CD8-positive, alpha-beta memory T cell (primary cell): Measurements from ENCODE around the gene CSK. TPM values are rescaled to one million over a fixed set of nuclear protein-coding genes. Genes with fewer than 3 reads are reported as not detected.

Experiments
- CTCF ChIA-PET: fragments of 350-600 bp; sonication (Branson Sonifier 250); formaldehyde crosslinking; loops from one replicate; lab custom pipeline; 2021; ENCODE audit warnings: antibody characterized with exemption; lab: Charles Lee
- POLR2A ChIA-PET: fragments of 350-600 bp; sonication (Branson Sonifier 250); formaldehyde crosslinking; loops from one replicate; lab custom pipeline; 2021; ENCODE audit warnings: antibody characterized with exemption; lab: Charles Lee
- DNase-seq, 5 donors: peaks; one replicate each; pipeline versions ENCODE4 v3.0.0 to v3.0.0-alpha.2; 2020 to 2022; ENCODE audit warnings: mixed read lengths in 1 of 5
- H3K27ac ChIP-seq: one replicate; pipeline ENCODE4 v1.7.0; 2013; ENCODE audit warnings: low read depth, mild to moderate bottlenecking, low read length, moderate library complexity
- H3K27me3 ChIP-seq: 2 replicates; pipeline ENCODE4 v1.7.0; 2013; ENCODE audit warnings: low read length, mild to moderate bottlenecking; ENCODE audit not compliant: insufficient read depth, poor library complexity, severe bottlenecking
- H3K36me3 ChIP-seq: 2 replicates; pipeline ENCODE4 v1.7.0; 2013; ENCODE audit warnings: mild to moderate bottlenecking, low read length, moderate library complexity; ENCODE audit not compliant: insufficient read depth
- H3K4me1 ChIP-seq: 2 replicates; pipeline ENCODE4 v1.7.0; 2013; ENCODE audit warnings: mild to moderate bottlenecking, low read length, moderate library complexity; ENCODE audit not compliant: insufficient read depth
- H3K4me3 ChIP-seq: 2 replicates; pipeline ENCODE4 v1.7.0; 2013; ENCODE audit warnings: mild to moderate bottlenecking, low read length
- H3K9me3 ChIP-seq: 2 replicates; pipeline ENCODE4 v1.7.0; 2013; ENCODE audit warnings: mild to moderate bottlenecking, low read length
- H3K27ac Mint-ChIP-seq, 8 donors: one replicate each; pipeline ENCODE4 v1.8.0; 2020 to 2021; ENCODE audit warnings: mixed read lengths in 8 of 8, mild to moderate bottlenecking in 6 of 8, inconsistent platforms in 3 of 8, moderate library complexity in 3 of 8
- H3K27me3 Mint-ChIP-seq, 2 donors: one replicate each; pipeline ENCODE4 v1.8.0; 2020 to 2021; ENCODE audit warnings: mixed read lengths in 2 of 2, mild to moderate bottlenecking in 1 of 2, moderate library complexity in 1 of 2
- H3K36me3 Mint-ChIP-seq, 3 donors: one replicate each; pipeline ENCODE4 v1.8.0; 2020 to 2021; ENCODE audit warnings: mixed read lengths in 3 of 3, inconsistent platforms in 1 of 3, mild to moderate bottlenecking in 1 of 3
- H3K4me1 Mint-ChIP-seq, 3 donors: one replicate each; pipeline ENCODE4 v1.8.0; 2020 to 2021; ENCODE audit warnings: mixed read lengths in 3 of 3, inconsistent platforms in 1 of 3, mild to moderate bottlenecking in 1 of 3
- H3K4me3 Mint-ChIP-seq, 7 donors: one replicate each; pipeline ENCODE4 v1.8.0; 2020 to 2021; ENCODE audit warnings: mixed read lengths in 7 of 7, mild to moderate bottlenecking in 6 of 7, moderate library complexity in 4 of 7, inconsistent platforms in 2 of 7
- H3K9me3 Mint-ChIP-seq, 5 donors: one replicate each; pipeline ENCODE4 v1.8.0; 2020 to 2022; ENCODE audit warnings: mixed read lengths in 5 of 5, mild to moderate bottlenecking in 3 of 5, moderate library complexity in 2 of 5, inconsistent platforms in 1 of 5
- polyA plus RNA-seq: library from polyadenylated mRNA; unstranded; fragments of 300-500 nt; fragmentation: Illumina TruSeq; gene quantifications from one replicate; pipeline ENCODE4 v1.2.3, GENCODE V29; 2021
- total RNA-seq, 2 experiments: library from RNA; stranded (reverse); gene quantifications; one replicate each; pipeline ENCODE4 v1.2.3, GENCODE V29; 2021

The CSK gene
- total and polyA plus RNA-seq, 3 experiments from 2014 or later = 154 to 294 (median 288) TPM

DNA sequence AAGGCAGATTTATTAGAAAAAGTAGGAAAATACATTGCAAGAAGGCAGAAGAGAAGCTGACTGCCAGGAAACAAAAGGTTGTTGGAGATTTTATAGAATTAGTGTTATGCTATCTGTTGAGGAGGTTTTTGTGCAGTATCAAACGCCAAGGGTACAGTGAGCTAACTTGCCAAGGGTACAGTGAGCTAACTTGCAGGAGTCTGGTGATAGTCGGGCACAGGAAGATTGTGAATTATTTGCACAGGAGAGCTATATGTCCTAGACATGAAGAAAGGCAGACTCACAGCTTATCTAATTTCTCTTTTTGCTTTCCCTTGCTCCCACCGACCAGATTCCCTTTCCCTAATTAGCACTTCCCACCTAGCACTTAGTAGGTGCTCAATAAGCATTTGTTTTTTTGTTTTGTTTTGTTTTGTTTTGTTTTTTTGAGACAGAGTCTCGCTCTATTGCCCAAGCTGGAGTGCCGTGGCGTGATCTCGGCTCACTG lies 2.7 kb upstream of the CSK start:
- DNase-seq = peak in 1 of 5 donors; percentile 17
- H3K27me3 Mint-ChIP-seq = peaks cover 0 to 3% of the 10 kb centered on the region in 2 donors
- CTCF ChIA-PET = interaction anchor here (1.1 to 18.5 kb wide), 7 partner anchors 9 to 171 kb away, joined by 4 to 1086 read pairs (median 19); no protein-coding TSS in a partner anchor
- Histone ChIP-seq H3K4me3 (no peak overlapping the region), H3K27me3 (no peaks in the 10 kb centered on the region), H3K4me1 (peaks cover 66% of the 10 kb centered on the region), H3K36me3 (no peaks in the 10 kb centered on the region), H3K27ac (no peak overlapping the region), H3K9me3 (no peaks in the 10 kb centered on the region)
- peaks cover 64 to 80% (median 69%) of the 10 kb centered on the region in 3 donors for H3K4me1 Mint-ChIP-seq
- H3K4me3 Mint-ChIP-seq = peak overlapping the region; percentile 64 to 97 (median 82)
- H3K9me3 Mint-ChIP-seq = no peaks in the 10 kb centered on the region
- peaks cover 0 to 20% (median 0%) of the 10 kb centered on the region in 3 donors for H3K36me3 Mint-ChIP-seq
- peak overlapping the region; percentile 86 to 99 (median 98) for H3K27ac Mint-ChIP-seq
- POLR2A ChIA-PET = interaction anchor here (2.3 to 6.4 kb wide), 2 partner anchors 9 to 13 kb away, joined by 12 to 89 read pairs; no protein-coding TSS in a partner anchor

DNA sequence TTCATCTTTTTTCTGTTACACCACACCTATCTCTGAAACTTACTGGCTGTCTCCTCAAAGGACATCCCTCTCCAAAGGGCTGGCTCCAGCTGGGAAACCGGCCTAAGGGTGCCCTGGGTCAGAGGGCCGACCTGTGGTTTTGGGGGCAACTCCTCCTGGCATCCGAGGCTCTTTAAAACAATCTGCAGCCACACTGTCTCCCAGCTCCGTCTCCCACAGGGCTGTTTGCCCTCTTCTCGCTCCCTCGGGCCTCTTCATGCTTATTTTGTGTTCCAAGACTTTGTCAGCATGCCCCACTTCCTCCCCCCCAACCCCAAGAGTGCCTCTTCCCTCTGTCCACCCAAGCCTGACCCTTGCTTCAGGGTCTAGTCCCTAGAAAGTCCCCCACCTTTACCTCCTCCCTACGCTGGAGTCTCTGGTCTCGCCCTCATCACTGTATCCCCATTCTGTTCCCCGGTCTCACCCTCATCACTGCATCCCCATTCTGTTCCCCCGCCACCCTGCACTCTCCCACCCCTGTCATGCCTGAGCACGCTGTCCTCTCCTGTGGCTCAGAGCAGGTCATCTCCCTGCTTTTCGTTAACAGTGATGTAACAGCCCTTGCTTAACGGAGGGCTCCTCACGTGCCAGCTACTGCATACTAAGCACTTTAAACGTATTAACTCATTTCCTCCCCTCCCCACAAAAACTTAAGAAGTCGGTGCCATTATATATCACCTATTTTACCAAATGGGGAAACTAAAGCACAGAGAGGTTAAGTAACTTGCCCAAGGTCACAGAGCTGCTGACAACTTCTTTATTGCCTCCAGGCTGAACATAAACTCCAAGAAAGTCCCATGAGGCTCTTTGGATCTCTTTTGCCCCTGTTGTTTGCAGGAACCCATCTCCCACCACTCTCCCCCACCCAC lies 1.1 kb upstream of the CSK start:
- peak overlapping the region; percentile 66 for H3K27ac ChIP-seq
- CTCF ChIA-PET = interaction anchor here (0.8 to 18.5 kb wide), 10 partner anchors 11 to 421 kb away, joined by 3 to 1086 read pairs (median 17); partner anchors contain the start of genes C15orf39 and FAM219B
- POLR2A ChIA-PET = interaction anchor here (0.5 to 6.4 kb wide), 11 partner anchors 7 to 192 kb away, joined by 3 to 89 read pairs (median 5); no protein-coding TSS in a partner anchor
- no peaks in the 10 kb centered on the region for H3K27me3 ChIP-seq
- Mint-ChIP-seq H3K4me3 (peak overlapping the region; percentile 80 to 98 (median 95)), H3K27me3 (peaks cover 0 to 5% of the 10 kb centered on the region in 2 donors), H3K4me1 (peaks cover 72 to 82% (median 74%) of the 10 kb centered on the region in 3 donors), H3K27ac (peak overlapping the region; percentile 86 to 100 (median 96)), H3K9me3 (no peaks in the 10 kb centered on the region), H3K36me3 (peaks cover 0 to 28% (median 2%) of the 10 kb centered on the region in 3 donors)
- no peaks in the 10 kb centered on the region for H3K9me3 ChIP-seq
- H3K4me3 ChIP-seq = peak overlapping the region; percentile 81
- peak in 4 of 5 donors; percentile 37 to 73 (median 48) for DNase-seq
- H3K4me1 ChIP-seq = peaks cover 66% of the 10 kb centered on the region
- H3K36me3 ChIP-seq = no peaks in the 10 kb centered on the region

DNA sequence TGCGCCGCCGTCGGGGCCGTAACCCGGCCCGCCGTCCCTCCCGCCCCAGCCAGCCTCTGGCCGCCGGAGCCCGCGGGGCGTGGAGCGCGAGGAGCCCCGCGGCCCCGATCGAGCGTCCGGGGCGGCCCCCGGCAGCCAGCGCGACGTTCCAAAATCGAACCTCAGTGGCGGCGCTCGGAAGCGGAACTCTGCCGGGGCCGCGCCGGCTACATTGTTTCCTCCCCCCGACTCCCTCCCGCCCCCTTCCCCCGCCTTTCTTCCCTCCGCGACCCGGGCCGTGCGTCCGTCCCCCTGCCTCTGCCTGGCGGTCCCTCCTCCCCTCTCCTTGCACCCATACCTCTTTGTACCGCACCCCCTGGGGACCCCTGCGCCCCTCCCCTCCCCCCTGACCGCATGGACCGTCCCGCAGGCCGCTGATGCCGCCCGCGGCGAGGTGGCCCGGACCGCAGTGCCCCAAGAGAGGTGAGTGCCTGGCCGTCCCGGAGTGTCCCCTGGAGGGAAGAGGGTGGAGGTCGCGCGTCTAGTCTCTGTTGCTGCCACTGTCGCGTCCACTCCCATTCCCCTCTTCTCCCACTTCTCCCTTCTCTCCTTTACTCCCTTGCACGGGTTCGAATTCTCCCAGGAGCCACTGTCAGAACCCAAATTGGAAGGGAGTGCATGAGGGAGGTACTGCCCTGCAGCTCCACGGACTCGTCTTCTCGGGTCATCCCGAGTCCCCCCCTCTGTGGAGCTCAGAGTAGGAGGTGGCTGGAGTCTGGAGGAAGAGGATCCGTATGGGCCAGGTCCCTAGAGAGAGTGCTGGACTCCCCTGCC lies 585 bp downstream of the CSK start:
- Mint-ChIP-seq H3K4me3 (peak overlapping the region; percentile 85 to 97 (median 91)), H3K9me3 (no peaks in the 10 kb centered on the region), H3K27me3 (peaks cover 0 to 8% of the 10 kb centered on the region in 2 donors), H3K36me3 (peaks cover 0 to 28% (median 4%) of the 10 kb centered on the region in 3 donors), H3K4me1 (peaks cover 69 to 81% (median 76%) of the 10 kb centered on the region in 3 donors), H3K27ac (peak overlapping the region; percentile 90 to 99 (median 95))
- Histone ChIP-seq H3K27ac (peak overlapping the region; percentile 74), H3K27me3 (no peaks in the 10 kb centered on the region), H3K36me3 (no peaks in the 10 kb centered on the region), H3K9me3 (no peaks in the 10 kb centered on the region), H3K4me1 (peaks cover 66% of the 10 kb centered on the region), H3K4me3 (peak overlapping the region; percentile 99)
- ChIA-PET CTCF (interaction anchor here (0.6 to 18.5 kb wide), 5 partner anchors 11 to 168 kb away, joined by 4 to 1086 read pairs (median 24); no protein-coding TSS in a partner anchor), POLR2A (interaction anchor here (0.6 to 6.4 kb wide), 6 partner anchors 10 to 111 kb away, joined by 5 to 89 read pairs (median 12); partner anchors contain the start of gene ULK3)
- DNase-seq = peak; percentile 59 to 82 (median 64)

DNA sequence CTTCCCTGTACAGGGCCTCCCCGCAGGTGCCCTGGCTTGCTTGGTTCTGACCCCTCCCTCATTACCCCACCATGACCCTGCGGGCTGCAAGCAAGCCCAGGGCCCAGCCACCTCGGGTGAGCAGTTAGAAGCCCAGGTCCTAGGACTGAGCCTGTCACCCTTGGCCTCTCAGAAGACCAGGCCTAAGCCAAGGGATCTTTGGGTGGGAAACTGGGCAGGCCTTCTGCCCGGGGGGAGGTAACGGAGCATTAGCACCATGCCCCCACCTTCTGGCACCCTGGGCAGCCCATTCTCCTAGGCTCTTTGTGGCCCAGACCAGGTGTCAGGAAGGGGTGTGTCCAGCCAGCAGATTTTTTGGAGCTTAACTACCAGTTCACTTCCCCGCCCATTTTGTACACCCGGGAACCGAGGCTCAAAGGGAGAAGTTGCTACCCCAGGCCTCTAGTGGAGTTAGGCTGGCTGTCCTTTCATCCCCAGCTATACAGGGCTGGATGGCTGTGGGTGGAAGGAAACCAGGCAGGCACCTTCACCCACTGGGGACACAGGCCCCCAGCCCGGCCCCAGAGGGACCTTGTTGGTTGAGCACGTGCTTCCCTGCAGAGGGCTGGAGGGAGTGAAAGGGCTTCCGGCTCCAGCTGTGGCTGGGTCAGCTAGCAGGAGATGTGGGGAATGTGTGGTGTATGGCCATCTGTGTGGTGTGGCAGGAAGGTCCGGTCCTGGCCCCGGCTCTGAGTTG lies 1.4 kb downstream of the CSK start:
- POLR2A ChIA-PET = interaction anchor here (0.7 to 6.4 kb wide), 5 partner anchors 9 to 168 kb away, joined by 3 to 89 read pairs (median 8); partner anchors contain the start of gene CLK3
- Mint-ChIP-seq H3K4me3 (peak overlapping the region; percentile 85 to 97 (median 91)), H3K36me3 (peaks cover 0 to 30% (median 4%) of the 10 kb centered on the region in 3 donors), H3K27me3 (peaks cover 0 to 8% of the 10 kb centered on the region in 2 donors), H3K27ac (peak overlapping the region; percentile 90 to 99 (median 95)), H3K4me1 (peaks cover 69 to 81% (median 76%) of the 10 kb centered on the region in 3 donors), H3K9me3 (no peaks in the 10 kb centered on the region)
- CTCF ChIA-PET = interaction anchor here (1.3 to 18.5 kb wide), 3 partner anchors 10 to 123 kb away, joined by 4 to 1086 read pairs (median 158); partner anchors contain the start of gene FAM219B
- DNase-seq = peak in 1 of 5 donors; percentile 28
- peak overlapping the region; percentile 74 for H3K27ac ChIP-seq
- no peaks in the 10 kb centered on the region for H3K36me3 ChIP-seq
- H3K4me3 ChIP-seq = peak overlapping the region; percentile 99
- H3K27me3 ChIP-seq = no peaks in the 10 kb centered on the region
- H3K9me3 ChIP-seq = no peaks in the 10 kb centered on the region
- H3K4me1 ChIP-seq = peaks cover 66% of the 10 kb centered on the region

DNA sequence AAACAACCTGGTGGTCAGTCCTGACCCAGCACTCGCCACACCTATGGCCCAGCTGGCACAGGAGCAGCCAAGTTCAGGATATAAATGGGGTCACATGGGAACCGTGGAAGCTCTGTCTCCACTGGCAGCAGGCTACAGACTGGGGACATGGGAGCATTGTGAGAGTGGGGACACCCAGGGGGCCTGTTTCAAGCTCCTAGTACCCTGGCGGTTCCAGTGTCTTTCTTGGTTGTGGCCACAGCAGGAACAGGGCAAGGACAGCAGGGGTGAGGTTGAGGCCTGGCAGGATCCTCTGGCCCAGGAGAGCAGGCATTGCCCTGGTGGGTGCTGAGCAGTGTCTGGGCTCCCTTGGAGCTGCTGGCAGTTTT lies 1.9 kb downstream of the CSK start:
- Histone ChIP-seq H3K9me3 (no peaks in the 10 kb centered on the region), H3K36me3 (no peaks in the 10 kb centered on the region), H3K4me1 (peaks cover 66% of the 10 kb centered on the region), H3K4me3 (peak overlapping the region; percentile 99), H3K27ac (peak overlapping the region; percentile 74), H3K27me3 (no peaks in the 10 kb centered on the region)
- Mint-ChIP-seq H3K9me3 (no peaks in the 10 kb centered on the region), H3K36me3 (peaks cover 0 to 32% (median 4%) of the 10 kb centered on the region in 3 donors), H3K4me3 (peak overlapping the region; percentile 85 to 97 (median 91)), H3K4me1 (peaks cover 69 to 81% (median 76%) of the 10 kb centered on the region in 3 donors), H3K27ac (peak overlapping the region; percentile 90 to 99 (median 95)), H3K27me3 (peaks cover 0 to 8% of the 10 kb centered on the region in 2 donors)
- ChIA-PET CTCF (interaction anchor here (1.3 to 18.5 kb wide), 5 partner anchors 9 to 123 kb away, joined by 4 to 1086 read pairs (median 5); partner anchors contain the start of gene FAM219B), POLR2A (interaction anchor here (0.6 to 6.4 kb wide), 7 partner anchors 8 to 246 kb away, joined by 3 to 89 read pairs (median 6); partner anchors contain the start of gene CLK3)
- no peak for DNase-seq

DNA sequence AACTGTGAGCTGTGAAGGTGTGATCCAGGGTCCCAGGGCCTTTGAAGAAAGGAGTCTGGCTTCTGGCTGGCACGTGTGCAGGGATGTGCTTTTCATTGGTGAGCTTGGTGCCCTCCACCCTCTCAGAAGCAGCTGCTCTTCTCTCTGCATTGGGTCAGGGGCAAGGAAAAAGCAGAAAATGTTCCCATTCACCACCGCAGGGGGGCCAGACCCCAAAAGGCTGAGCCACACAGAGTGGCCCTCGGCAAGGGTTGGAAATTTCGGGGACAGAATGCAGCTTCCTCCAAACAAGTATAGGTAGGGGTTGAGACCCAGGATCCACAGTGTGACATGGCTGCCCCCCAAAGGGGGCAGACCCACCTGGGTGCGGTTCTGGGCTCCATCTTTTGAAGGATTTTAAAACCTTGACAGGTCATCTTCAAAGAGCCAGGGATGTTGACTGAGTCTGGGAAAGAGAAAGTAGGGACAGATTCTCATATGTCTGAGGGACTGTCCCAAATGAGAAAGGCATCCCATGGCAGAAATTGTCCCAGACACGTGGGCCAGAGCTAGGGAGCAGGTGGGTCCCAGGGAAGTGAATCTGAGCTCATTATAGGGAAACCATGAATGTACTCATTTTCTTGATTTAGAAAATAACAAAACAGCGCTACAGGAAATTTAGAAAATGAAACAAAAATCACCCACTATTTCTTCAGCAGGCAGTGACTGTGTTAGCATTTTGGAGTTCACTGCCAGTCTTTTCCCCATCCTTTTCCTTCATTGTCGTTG lies 2.7 kb downstream of the CSK start:
- Mint-ChIP-seq H3K4me3 (peak overlapping the region; percentile 85 to 97 (median 91)), H3K27ac (peak overlapping the region; percentile 92 to 99 (median 98)), H3K27me3 (peaks cover 0 to 7% of the 10 kb centered on the region in 2 donors), H3K9me3 (no peaks in the 10 kb centered on the region), H3K4me1 (peaks cover 69 to 81% (median 76%) of the 10 kb centered on the region in 3 donors), H3K36me3 (peaks cover 0 to 35% (median 4%) of the 10 kb centered on the region in 3 donors)
- Histone ChIP-seq H3K4me1 (peaks cover 66% of the 10 kb centered on the region), H3K36me3 (no peaks in the 10 kb centered on the region), H3K4me3 (peak overlapping the region; percentile 80), H3K27me3 (no peaks in the 10 kb centered on the region), H3K9me3 (no peaks in the 10 kb centered on the region), H3K27ac (peak overlapping the region; percentile 72)
- CTCF ChIA-PET = interaction anchor here (1.0 to 18.5 kb wide), 6 partner anchors 9 to 123 kb away, joined by 3 to 1086 read pairs (median 4); partner anchors contain the start of gene FAM219B
- peak in 1 of 5 donors; percentile 18 for DNase-seq
- POLR2A ChIA-PET = interaction anchor here (0.6 to 6.4 kb wide), 7 partner anchors 8 to 245 kb away, joined by 3 to 89 read pairs (median 6); partner anchors contain the start of gene CLK3
